ENCODE measurements around the gene VASH2.

- TF ChIP-seq POLR2AphosphoS5 (IDR thresholded peaks at IDR 0.05; ENCODE audit: low read depth, low read length) = no peak
- TF ChIP-seq POLR2A (IDR thresholded peaks at IDR 0.05; ENCODE audit: low read depth, low read length) = no peak
- TF ChIP-seq POU2F2 (IDR thresholded peaks at IDR 0.05; ENCODE audit: low read depth, low read length) = no peak
Observed at GRCh38 chr1:212971312-212971711, 21.0 kb downstream of the VASH2 start.
